Right atrium auricular region (tissue), 2 donors: ENCODE data around the gene SLC1A5. TPM values are rescaled to one million over a fixed set of nuclear protein-coding genes. Genes with fewer than 3 reads are reported as not detected.
A peak's percentile ranks its signal among the peaks of the same experiment; 100 is the strongest.

Experiments used
- DNase-seq: peaks from one replicate; pipeline ENCODE4 v3.0.0-alpha.2; 2019; ENCODE audit warnings: low spot score
- H3K27ac ChIP-seq, 2 donors: fragments of 200-600 bp; sonication (generic); 1 replicate in 1 of 2; 2 replicates in 1 of 2; pipeline ENCODE4 v1.5.1; 2016 to 2019
- H3K27me3 ChIP-seq, 2 donors: fragments of 200-600 bp; sonication (generic); one replicate each; pipeline versions ENCODE4 v1.5.1 to v1.6.0; 2017 to 2019
- H3K36me3 ChIP-seq: fragments of 200-600 bp; sonication (generic); one replicate; pipeline ENCODE4 v1.5.1; 2016
- H3K4me1 ChIP-seq, 2 donors: fragments of 200-600 bp; sonication (generic); one replicate each; pipeline versions ENCODE4 v1.5.1 to v1.6.0; 2017 to 2019
- H3K4me3 ChIP-seq, 2 donors: fragments of 200-600 bp; sonication (generic); 1 replicate in 1 of 2; 2 replicates in 1 of 2; pipeline ENCODE4 v1.5.1; 2017 to 2019; ENCODE audit warnings: mild to moderate bottlenecking in 1 of 2, moderate library complexity in 1 of 2
- H3K9me3 ChIP-seq, 2 donors: fragments of 200-600 bp; sonication (generic); one replicate each; pipeline ENCODE4 v1.5.1; 2019
- CTCF ChIP-seq, 2 donors: fragments of 200-600 bp; sonication (generic); IDR thresholded peaks; one replicate each; pipeline ENCODE4 v1.5.1; 2019; ENCODE audit warnings: antibody characterized with exemption in 2 of 2
- total RNA-seq, 2 donors: library from RNA; depleted of rRNA; stranded (reverse); fragments of >200 nt; gene quantifications; one replicate each; pipeline ENCODE4 v1.1.0, GENCODE V29; 2016

The SLC1A5 gene
- total RNA-seq, 2 donors from 2014 or later, result 21.2 to 42.6 TPM

DNA sequence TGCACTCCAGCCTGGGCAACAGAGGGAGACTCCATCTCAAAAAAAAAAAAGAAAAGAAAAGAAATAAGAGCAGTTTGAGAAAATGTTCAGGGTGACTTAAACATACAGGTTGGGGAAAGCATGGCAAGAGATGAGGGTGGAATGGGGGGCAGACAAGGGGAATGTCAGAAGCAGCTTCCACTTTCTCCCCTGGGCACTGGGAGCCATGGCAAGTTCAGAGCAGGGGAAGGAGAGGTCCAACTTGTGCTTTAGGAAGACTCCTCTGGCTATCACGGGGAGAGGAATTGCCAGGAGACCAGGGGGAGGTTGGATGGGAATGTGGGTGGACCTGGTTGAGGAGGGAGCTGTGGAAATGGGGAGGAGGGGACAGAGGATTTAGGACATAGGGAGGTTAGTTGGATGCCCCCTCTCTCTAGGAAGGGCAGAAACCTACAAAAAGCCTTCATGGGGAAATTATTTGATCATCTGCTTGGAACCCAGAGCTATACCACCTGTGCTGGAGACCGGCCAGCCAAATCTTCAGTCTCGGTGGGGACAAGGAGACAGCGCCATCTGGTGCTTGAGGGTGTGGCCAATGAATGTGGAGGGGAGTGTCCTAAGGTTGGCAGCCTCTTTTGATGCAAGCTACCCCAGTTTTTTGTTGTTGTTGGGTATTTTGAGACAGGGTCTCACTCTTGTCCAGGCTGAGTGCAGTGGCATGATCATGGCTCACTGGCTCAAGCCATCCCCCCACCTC is 34.8 kb downstream of the SLC1A5 start:
- H3K9me3 ChIP-seq, result no peaks in the 10 kb centered on the region
- peaks cover 0 to 10% of the 10 kb centered on the region in 2 donors for H3K4me1 ChIP-seq
- peaks cover 24% of the 10 kb centered on the region for H3K36me3 ChIP-seq
- no peaks in the 10 kb centered on the region for H3K27me3 ChIP-seq
- peak; percentile 24 to 64 for TF ChIP-seq CTCF (IDR thresholded peaks at IDR 0.05)
- H3K27ac ChIP-seq, result no peak overlapping the region
- no peak for DNase-seq
- no peak overlapping the region for H3K4me3 ChIP-seq

- DNase-seq, result no peak
- Histone ChIP-seq H3K9me3 (no peaks in the 10 kb centered on the region), H3K27ac (no peak overlapping the region), H3K36me3 (peaks cover 20% of the 10 kb centered on the region), H3K4me3 (no peak overlapping the region), H3K27me3 (no peaks in the 10 kb centered on the region), H3K4me1 (peaks cover 0 to 30% of the 10 kb centered on the region in 2 donors)
- TF ChIP-seq CTCF (IDR thresholded peaks at IDR 0.05), result peak; percentile 70 to 80
These were observed 39.9 kb downstream of the SLC1A5 start for GRCh38 chr19:46748325-46749109.

GRCh38 chr19:46746281-46747057 is 41.9 kb downstream of the SLC1A5 start, which contains the start of gene STRN4:
Gene STRN4, minus strand, starts transcription at chr19:46746450. Its CDS starts 20 bp downstream, at chr19:46746430.
- no peak for DNase-seq
- Histone ChIP-seq H3K27me3 (no peaks in the 10 kb centered on the region), H3K9me3 (no peaks in the 10 kb centered on the region), H3K4me1 (peaks cover 0 to 46% of the 10 kb centered on the region in 2 donors), H3K27ac (peak within 1 kb of the TSS; percentile 94 to 97), H3K36me3 (peaks cover 6% of the 10 kb centered on the region), H3K4me3 (peak within 1 kb of the TSS; percentile 98 to 99)
- TF ChIP-seq CTCF (IDR thresholded peaks at IDR 0.05), result no peak

- DNase-seq, result no peak
- peaks cover 1% of the 10 kb centered on the region for H3K36me3 ChIP-seq
- H3K9me3 ChIP-seq, result no peaks in the 10 kb centered on the region
- H3K4me3 ChIP-seq, result peak within 1 kb of the TSS; percentile 98 to 99
- no peaks in the 10 kb centered on the region for H3K27me3 ChIP-seq
- H3K27ac ChIP-seq, result peak within 1 kb of the TSS; percentile 94 to 97
- peaks cover 0 to 54% of the 10 kb centered on the region in 2 donors for H3K4me1 ChIP-seq
- no peak for TF ChIP-seq CTCF (IDR thresholded peaks at IDR 0.05)
These were observed 42.7 kb downstream of the SLC1A5 start, which contains the start of gene FKRP for GRCh38 chr19:46745521-46746280. Gene FKRP, plus strand, starts transcription at chr19:46746057. Its CDS starts 9,394 bp downstream, at chr19:46755451.

DNA sequence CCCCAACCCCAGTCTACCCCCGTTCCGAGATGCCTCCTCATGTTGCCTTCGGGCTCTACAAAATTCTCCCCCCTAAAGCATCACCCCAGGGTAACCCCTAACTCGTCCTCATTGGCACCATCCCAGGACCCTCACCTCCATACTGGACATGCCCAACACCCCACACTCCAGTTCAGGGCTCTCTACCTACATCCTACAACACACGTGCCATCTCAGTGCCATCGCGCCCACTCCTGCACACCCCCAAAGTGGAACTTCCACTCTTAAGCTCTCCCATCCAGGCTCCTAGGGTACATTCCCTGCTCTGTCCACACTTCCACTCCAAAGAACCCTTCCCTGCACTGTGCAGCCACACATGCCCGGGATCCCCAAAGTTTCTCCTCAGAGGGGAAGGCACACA is 43.4 kb downstream of the SLC1A5 start:
- H3K4me1 ChIP-seq, result peaks cover 0 to 60% of the 10 kb centered on the region in 2 donors
- no peak for TF ChIP-seq CTCF (IDR thresholded peaks at IDR 0.05)
- peak overlapping the region in 1 of 2 donors; percentile 97 for H3K27ac ChIP-seq
- H3K27me3 ChIP-seq, result no peaks in the 10 kb centered on the region
- no peaks in the 10 kb centered on the region for H3K9me3 ChIP-seq
- DNase-seq, result no peak
- peak overlapping the region; percentile 98 to 99 for H3K4me3 ChIP-seq
- no peaks in the 10 kb centered on the region for H3K36me3 ChIP-seq
